Lower leg skin (tissue), 3 donors: Measurements from ENCODE around the gene CD300LB.

Experiments used
- CTCF ChIP-seq, 3 donors: fragments of 450-650 bp; IDR thresholded peaks; one replicate each; pipeline ENCODE4 v1.5.1; 2016; ENCODE audit warnings: antibody characterized with exemption in 3 of 3, mild to moderate bottlenecking in 3 of 3, moderate library complexity in 2 of 3
- POLR2A ChIP-seq, 2 donors: fragments of 450-650 bp; IDR thresholded peaks; one replicate each; pipeline ENCODE4 v1.6.1; 2016 to 2017; ENCODE audit warnings: antibody characterized with exemption in 2 of 2, mild to moderate bottlenecking in 1 of 2, moderate library complexity in 1 of 2

- TF ChIP-seq CTCF (IDR thresholded peaks at IDR 0.05) (no peak), POLR2A (IDR thresholded peaks at IDR 0.05) (no peak)
These were observed 36.1 kb upstream of the CD300LB start, which contains the start of gene CD300H for GRCh38 chr17:74567397-74567796.
